OCI-LY1 (cell line): Measurements from ENCODE around the gene TMEM138.

Source experiments
- H2AFZ ChIP-seq: fragments of 200-600 bp; sonication (generic), shearing (Covaris generic); 2 replicates; pipeline ENCODE4 v1.6.0; 2014; ENCODE audit warnings: antibody characterized with exemption, mild to moderate bottlenecking, low read length
- H3F3A ChIP-seq: fragments of 200-600 bp; sonication (generic), shearing (Covaris generic); 2 replicates; pipeline ENCODE4 v1.6.0; 2014; ENCODE audit warnings: mild to moderate bottlenecking, antibody characterized with exemption, low read length, moderate library complexity; ENCODE audit not compliant: insufficient read depth
- H3K27ac ChIP-seq: fragments of 200-600 bp; sonication (generic); 2 replicates; pipeline ENCODE4 v1.5.1; 2014; ENCODE audit warnings: low read length, mixed run types, mild to moderate bottlenecking, low read depth; ENCODE audit not compliant: poor library complexity, severe bottlenecking
- H3K27me3 ChIP-seq: fragments of 200-600 bp; sonication (generic); 2 replicates; pipeline ENCODE4 v1.6.0; 2014; ENCODE audit warnings: antibody characterized with exemption, mild to moderate bottlenecking, low read length, moderate library complexity; ENCODE audit not compliant: insufficient read depth
- H3K36me3 ChIP-seq: fragments of 200-600 bp; sonication (generic); 2 replicates; pipeline ENCODE4 v1.6.1; 2014; ENCODE audit warnings: mild to moderate bottlenecking, antibody characterized with exemption, low read length, moderate library complexity, mixed read lengths; ENCODE audit not compliant: insufficient read depth
- H3K4me1 ChIP-seq: fragments of 200-600 bp; sonication (generic); 2 replicates; pipeline ENCODE4 v1.5.1; 2014; ENCODE audit warnings: mild to moderate bottlenecking, low read length, moderate library complexity; ENCODE audit not compliant: insufficient read depth, severe bottlenecking
- H3K4me2 ChIP-seq: fragments of 200-600 bp; sonication (generic), shearing (Covaris generic); 2 replicates; pipeline ENCODE4 v1.6.1; 2014; ENCODE audit warnings: low read length
- H3K4me3 ChIP-seq: fragments of 200-600 bp; sonication (generic); 2 replicates; pipeline ENCODE4 v1.5.1; 2014; ENCODE audit warnings: low read length, low read depth, mild to moderate bottlenecking, mixed read lengths; ENCODE audit not compliant: poor library complexity, severe bottlenecking
- H3K79me2 ChIP-seq: fragments of 200-600 bp; shearing (Covaris generic); 2 replicates; pipeline ENCODE4 v1.6.1; 2016; ENCODE audit warnings: mixed run types, low read length, mixed read lengths; ENCODE audit not compliant: insufficient read depth
- H3K9ac ChIP-seq: fragments of 200-600 bp; sonication (generic), shearing (Covaris generic); 2 replicates; pipeline ENCODE4 v1.6.1; 2014; ENCODE audit warnings: mild to moderate bottlenecking, low read length, mixed read lengths
- H3K9me2 ChIP-seq: fragments of 200-600 bp; sonication (generic), shearing (Covaris generic); 2 replicates; pipeline ENCODE4 v1.6.1; 2014; ENCODE audit warnings: low read depth, mild to moderate bottlenecking, low read length, mixed read lengths
- H3K9me3 ChIP-seq: fragments of 200-600 bp; shearing (Covaris generic); 2 replicates; pipeline ENCODE4 v1.6.1; 2014; ENCODE audit warnings: low read length, mixed read lengths
- H4K20me1 ChIP-seq: fragments of 200-600 bp; sonication (generic), shearing (Covaris generic); 2 replicates; pipeline ENCODE4 v1.6.0; 2016; ENCODE audit warnings: mild to moderate bottlenecking, low read length; ENCODE audit not compliant: insufficient read depth
- EZH2 ChIP-seq: fragments of 200-600 bp; sonication (generic), shearing (Covaris generic); IDR thresholded peaks from 2 replicates; pipeline ENCODE4 v1.8.0; 2017; ENCODE audit warnings: borderline replicate concordance, mixed run types, mild to moderate bottlenecking, antibody characterized with exemption, low read length, moderate library complexity, mixed read lengths
- TF ChIP-seq, protein P1 (sequence below): fragments of 200-600 bp; sonication (generic), shearing (Covaris generic); IDR thresholded peaks from 2 replicates; pipeline ENCODE4 v1.5.1; 2017; ENCODE audit warnings: mild to moderate bottlenecking, antibody characterized with exemption, low read length, moderate library complexity, mixed read lengths

TMEM138 gene

GRCh38 chr11:61358566-61358965 lies 3.6 kb upstream of the TMEM138 start:
- Histone ChIP-seq H3K9ac (peak overlapping the region; percentile 11; the same call in 1 of the 2 replicates), H3K79me2 (peaks cover 24% of the 10 kb centered on the region), H3K36me3 (peaks cover 30% of the 10 kb centered on the region; the same call in 1 of the 2 replicates), H3F3A (peaks cover 15% of the 10 kb centered on the region), H3K9me3 (no peaks in the 10 kb centered on the region), H2AFZ (no peak overlapping the region), H3K4me2 (peak overlapping the region; percentile 80; the same call in 1 of the 2 replicates), H4K20me1 (no peaks in the 10 kb centered on the region), H3K4me1 (peaks cover 75% of the 10 kb centered on the region), H3K9me2 (no peaks in the 10 kb centered on the region), H3K27me3 (no peaks in the 10 kb centered on the region), H3K27ac (peak overlapping the region; percentile 99), H3K4me3 (peak overlapping the region; percentile 92)
- TF ChIP-seq EZH2: no peak
- TF ChIP-seq, protein P1, sequence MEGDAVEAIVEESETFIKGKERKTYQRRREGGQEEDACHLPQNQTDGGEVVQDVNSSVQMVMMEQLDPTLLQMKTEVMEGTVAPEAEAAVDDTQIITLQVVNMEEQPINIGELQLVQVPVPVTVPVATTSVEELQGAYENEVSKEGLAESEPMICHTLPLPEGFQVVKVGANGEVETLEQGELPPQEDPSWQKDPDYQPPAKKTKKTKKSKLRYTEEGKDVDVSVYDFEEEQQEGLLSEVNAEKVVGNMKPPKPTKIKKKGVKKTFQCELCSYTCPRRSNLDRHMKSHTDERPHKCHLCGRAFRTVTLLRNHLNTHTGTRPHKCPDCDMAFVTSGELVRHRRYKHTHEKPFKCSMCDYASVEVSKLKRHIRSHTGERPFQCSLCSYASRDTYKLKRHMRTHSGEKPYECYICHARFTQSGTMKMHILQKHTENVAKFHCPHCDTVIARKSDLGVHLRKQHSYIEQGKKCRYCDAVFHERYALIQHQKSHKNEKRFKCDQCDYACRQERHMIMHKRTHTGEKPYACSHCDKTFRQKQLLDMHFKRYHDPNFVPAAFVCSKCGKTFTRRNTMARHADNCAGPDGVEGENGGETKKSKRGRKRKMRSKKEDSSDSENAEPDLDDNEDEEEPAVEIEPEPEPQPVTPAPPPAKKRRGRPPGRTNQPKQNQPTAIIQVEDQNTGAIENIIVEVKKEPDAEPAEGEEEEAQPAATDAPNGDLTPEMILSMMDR: no peak

DNA sequence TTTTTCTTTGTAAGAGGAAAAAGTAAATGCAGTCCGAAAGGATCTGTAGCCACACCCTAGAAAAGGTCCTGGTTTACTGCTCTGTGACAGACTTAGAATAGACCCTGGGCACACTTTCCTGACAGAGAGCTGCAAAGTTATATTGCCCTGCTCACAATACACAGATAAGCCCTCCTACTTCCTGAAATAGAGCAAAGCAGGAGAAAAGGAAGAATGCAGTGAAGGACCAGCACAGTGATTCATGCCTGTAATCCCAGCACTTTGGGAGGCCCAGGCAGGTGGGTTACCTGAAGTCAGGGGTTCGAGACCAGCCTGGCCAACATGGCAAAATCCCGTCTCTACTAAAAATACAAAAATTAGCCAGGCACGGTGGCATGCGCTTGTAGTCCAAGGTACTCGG lies 2.7 kb upstream of the TMEM138 start:
- Histone ChIP-seq H3K4me1 (peaks cover 70% of the 10 kb centered on the region), H2AFZ (no peak overlapping the region), H3K27me3 (no peaks in the 10 kb centered on the region), H3K4me3 (peak overlapping the region; percentile 92), H3K9ac (peak overlapping the region; percentile 96; the same call in 1 of the 2 replicates), H3K4me2 (peak overlapping the region; percentile 80), H3K36me3 (peaks cover 30% of the 10 kb centered on the region), H4K20me1 (no peaks in the 10 kb centered on the region), H3F3A (peaks cover 15% of the 10 kb centered on the region), H3K79me2 (peaks cover 30% of the 10 kb centered on the region), H3K9me2 (no peaks in the 10 kb centered on the region), H3K9me3 (no peaks in the 10 kb centered on the region), H3K27ac (peak overlapping the region; percentile 99)
- TF ChIP-seq, protein P1: no peak
- no peak for TF ChIP-seq EZH2

- H3F3A ChIP-seq: peaks cover 15% of the 10 kb centered on the region
- H3K36me3 ChIP-seq: peaks cover 34% of the 10 kb centered on the region
- peak overlapping the region; percentile 92 for H3K4me3 ChIP-seq
- H3K9ac ChIP-seq: peak overlapping the region; percentile 96
- peaks cover 30% of the 10 kb centered on the region for H3K79me2 ChIP-seq
- no peaks in the 10 kb centered on the region for H3K9me2 ChIP-seq
- peak overlapping the region; percentile 80 for H3K4me2 ChIP-seq
- TF ChIP-seq EZH2: no peak
- TF ChIP-seq, protein P1: no peak
- H3K9me3 ChIP-seq: no peaks in the 10 kb centered on the region
- no peaks in the 10 kb centered on the region for H3K27me3 ChIP-seq
- H3K4me1 ChIP-seq: peaks cover 52% of the 10 kb centered on the region
- no peak overlapping the region for H2AFZ ChIP-seq
- H3K27ac ChIP-seq: peak overlapping the region; percentile 99
- no peaks in the 10 kb centered on the region for H4K20me1 ChIP-seq
Observed at GRCh38 chr11:61361237-61361740, 885 bp upstream of the TMEM138 start.
